Inferior parietal cortex (tissue), 1 donor: ENCODE measurements around the gene MVB12B.

Source experiments
- DNase-seq: peaks from one replicate; pipeline ENCODE4 v3.0.0-alpha.2; 2016; ENCODE audit errors: extremely low spot score

Gene MVB12B

DNA sequence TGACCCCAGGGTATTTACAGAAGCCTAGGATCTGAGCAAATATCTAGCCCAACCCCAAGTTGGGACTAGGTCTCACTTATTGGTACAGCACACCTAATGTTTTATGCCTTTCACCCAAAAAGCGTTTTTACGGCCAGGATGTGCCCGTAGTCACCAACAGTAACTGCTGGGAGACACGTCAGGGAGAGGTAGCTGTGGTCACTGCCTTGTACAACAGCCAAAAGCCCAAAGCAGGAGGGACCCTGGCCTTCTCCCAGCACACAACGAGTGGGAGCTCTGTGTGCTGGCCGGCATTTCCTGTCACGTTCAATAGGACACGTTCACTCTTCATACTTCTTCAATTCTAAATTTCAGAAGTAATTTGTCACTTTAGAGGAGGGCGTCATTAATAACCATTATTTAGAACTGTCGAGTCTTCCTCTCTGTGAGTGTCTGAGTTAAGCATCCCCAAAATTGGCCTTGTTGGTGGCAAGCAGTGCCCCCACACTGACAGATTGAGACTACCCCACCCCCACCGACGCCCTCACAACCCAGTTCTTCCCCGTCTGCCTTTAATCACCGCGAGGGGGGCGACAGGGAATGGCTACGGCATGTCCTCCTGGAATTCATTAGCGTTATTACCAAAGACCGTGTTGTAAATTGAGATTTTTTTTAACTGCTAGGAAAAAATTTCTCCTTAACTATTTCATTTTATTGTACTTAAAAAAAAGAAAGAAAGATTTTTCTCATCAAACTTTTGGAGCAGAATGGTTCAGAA, 80.7 kb downstream of the MVB12B start:
- DNase-seq: no peak

DNA sequence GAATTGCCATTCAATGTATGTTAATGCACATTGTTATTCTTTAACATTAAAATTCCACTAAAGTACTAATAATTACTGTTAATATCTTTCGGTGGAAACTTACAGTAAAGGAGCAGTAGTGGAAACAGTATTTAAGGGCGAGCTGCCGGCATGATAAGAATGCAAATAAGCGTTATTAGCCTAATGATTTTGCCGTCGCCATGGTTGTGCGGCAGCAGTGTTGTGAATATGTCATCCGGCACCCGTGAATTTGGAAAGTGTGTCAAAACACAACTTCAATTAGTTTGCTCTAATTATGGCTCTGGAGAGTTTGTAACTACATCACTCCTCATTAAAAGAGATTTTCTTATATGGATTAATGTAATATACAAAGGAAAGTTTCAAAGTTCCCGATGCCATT, 81.4 kb downstream of the MVB12B start:
- no peak for DNase-seq

GRCh38 chr9:126410229-126410628, 83.6 kb downstream of the MVB12B start:
- DNase-seq: no peak

- no peak for DNase-seq
Observed at GRCh38 chr9:126411225-126411947, 84.8 kb downstream of the MVB12B start.

DNA sequence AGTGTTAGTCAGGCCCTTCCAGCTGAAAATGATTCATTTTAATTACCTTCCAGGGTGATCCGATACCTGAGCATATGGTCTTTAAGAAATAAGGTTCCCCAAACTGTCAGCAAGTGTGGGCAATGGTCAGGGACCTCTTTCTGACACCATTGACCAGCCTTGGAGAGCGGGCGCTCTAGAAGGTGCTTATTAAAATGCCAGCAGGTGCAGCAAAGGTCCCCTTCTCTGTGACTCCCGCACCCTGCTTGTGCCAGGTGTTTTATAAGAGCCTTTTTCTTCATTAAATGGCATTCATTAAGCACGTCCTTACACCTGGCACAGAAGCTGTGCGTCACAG, 85.3 kb downstream of the MVB12B start:
- no peak for DNase-seq

DNA sequence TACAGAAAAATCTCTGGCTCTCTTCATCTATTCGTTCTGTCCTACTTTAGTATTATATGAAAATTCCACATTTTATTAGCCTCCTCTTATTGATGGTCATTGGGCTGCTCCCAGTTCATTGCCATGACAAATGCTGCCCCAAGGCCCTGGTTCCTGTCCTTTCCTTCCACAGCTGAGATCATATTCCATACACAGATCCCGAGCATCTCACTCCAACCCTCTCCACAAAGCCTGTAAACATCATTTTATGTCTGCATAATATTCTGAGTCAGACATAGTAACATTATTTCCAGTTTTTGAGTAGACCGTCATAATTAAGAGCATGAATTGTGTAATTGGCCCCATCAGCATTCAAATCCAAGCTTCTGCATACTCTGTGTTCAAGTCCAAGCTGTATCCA, 86.3 kb downstream of the MVB12B start:
- DNase-seq: no peak

GRCh38 chr9:126413391-126414068, 86.9 kb downstream of the MVB12B start:
- DNase-seq: no peak

GRCh38 chr9:126415741-126416370, 89.2 kb downstream of the MVB12B start:
- no peak for DNase-seq

DNA sequence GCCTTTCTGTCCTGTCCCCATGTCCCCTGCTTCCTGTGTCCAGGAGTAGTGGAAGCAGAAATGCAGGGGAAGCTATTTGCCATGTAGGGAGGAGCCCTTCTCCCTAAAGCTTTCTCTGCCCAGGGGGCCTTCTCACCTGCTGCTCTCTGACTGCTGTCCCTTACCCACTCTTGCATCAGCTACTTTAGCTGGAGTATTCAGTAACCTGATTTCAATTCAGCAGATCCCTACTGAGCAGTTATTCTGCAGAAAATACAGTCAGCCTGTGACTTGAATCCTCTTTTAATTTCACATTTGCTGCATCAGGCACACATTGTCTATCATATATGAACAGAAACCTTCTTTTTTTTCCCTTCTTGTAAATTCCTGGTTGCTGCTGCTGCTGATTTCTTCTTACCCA, 90.4 kb downstream of the MVB12B start:
- no peak for DNase-seq

GRCh38 chr9:126417684-126418083, 91.1 kb downstream of the MVB12B start:
- no peak for DNase-seq

- DNase-seq: no peak
Observed at GRCh38 chr9:126418608-126419007, 92.0 kb downstream of the MVB12B start.

DNA sequence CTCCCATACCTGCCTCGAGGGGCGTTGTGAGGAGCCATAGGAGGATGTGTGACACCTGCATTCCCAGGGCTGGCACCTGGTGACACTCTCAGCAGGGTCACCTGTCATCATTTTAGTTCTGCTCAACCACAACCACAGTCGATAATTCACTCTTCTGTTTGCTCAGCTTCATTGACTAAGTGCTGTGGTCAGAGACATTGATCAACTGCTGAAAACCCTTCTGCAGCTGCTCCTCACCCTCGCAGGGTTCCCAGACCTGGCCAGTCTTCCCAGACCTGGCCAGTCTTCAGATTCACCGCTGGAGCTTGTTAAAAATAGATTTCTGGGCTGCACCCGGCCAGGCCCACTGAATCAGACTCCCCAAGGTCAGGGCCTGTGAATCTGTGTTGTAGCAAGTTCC, 92.8 kb downstream of the MVB12B start:
- no peak for DNase-seq

- DNase-seq: no peak
Observed at GRCh38 chr9:126420135-126420534, 93.5 kb downstream of the MVB12B start.

DNA sequence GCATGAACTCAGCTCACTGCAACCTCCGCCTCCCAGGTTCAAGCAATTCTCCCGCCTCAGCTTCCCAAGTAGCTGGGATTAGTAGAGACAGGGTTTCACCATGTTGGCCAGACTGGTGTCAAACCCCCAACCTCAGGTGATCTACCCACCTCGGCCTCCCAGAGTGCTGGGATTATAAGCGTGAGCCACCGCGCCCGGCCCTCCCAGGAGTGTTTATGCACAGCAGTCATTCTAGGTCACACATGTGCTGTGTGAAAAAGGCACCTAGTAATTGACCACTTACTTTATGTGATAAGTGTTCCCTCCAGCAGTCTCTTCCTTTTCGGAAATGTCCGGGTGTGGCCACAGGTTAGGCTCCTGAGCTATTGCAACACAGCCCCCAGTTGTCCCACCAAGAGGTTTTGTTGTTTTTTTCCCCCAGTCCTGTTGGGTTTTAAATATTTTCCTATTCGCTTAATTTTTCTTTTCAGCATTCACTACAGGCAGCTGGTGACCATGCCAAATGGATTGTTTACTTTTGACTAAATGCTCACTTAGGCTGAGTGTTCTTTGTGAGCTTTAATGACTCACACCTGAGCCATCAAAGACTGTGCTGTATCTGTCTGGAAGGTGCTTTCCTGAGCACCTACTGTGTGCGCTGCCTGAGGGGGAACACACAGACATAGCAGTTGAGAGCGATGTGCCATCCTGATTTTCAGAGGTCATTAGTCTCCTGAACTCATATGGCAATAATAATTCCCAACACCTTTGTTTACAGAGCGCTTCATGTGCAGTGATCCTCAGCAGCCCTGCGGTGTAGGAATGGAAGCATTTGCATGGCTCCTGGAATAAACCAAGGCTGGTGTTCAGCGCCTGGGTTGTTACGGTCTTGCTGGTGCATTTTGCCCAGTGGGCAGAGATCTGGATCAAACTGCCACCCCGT, 94.3 kb downstream of the MVB12B start:
- DNase-seq: no peak

- DNase-seq: no peak
Observed at GRCh38 chr9:126421567-126422428, 95.2 kb downstream of the MVB12B start.

GRCh38 chr9:126423142-126423915, 96.7 kb downstream of the MVB12B start:
- no peak for DNase-seq

DNA sequence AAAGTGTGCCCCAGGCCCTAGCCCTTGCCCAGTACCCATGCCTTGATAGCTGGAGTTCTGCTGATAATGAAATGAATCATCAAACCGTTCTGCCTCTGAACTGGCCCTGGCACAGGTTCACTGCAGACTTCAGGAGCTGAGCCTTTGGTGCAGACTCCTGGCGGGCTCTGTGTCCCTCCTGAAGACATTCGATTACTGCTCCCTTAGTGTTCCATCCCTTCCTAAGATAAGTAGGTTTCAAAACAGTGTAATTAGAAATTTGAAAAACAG, 97.2 kb downstream of the MVB12B start:
- no peak for DNase-seq

DNA sequence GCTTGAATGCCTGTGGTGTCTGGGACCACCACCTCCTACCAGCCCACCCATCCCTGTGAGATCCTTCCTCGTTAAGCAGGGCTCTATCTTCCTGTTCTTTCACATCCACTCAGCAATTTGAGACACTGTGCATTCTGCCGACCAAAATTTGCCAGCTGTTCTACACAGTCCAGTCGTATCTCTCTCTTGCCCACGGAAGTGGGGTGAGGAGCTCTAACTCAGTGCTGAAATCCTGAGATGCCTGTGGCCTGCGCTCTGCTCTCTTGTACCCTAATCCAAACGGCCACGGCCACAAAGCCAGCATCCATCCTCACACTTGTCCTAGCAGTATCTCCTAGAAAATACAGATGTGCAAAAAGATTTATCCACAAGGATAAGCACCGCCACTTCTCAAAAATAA, 97.9 kb downstream of the MVB12B start:
- DNase-seq: no peak

- no peak for DNase-seq
Observed at GRCh38 chr9:126428534-126429175, 102.0 kb downstream of the MVB12B start.
